Measurements from ENCODE around the gene CD300LG.

Gene CD300LG

DNA sequence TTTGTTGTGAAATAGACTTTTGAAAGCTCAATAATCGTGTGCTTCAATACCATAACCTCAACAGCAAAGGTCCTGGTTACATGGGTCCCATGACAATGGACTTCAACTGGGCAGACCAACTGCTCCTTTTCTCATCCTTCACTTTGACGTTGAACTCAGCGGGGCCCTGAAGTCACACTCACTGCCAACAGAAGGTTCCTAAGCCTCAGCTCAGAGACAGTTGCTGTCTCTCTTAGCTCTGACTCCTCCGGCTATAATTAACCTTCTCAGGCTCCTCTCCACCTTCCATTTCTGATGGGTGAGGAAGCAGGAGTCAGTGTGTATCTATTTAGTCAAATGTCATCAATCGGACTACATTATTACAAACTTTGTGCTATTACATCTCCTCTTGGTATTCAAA lies 37.9 kb upstream of the CD300LG start:
- WGBS = 97% methylated on average over 4 of the region's 5 CpGs

DNA sequence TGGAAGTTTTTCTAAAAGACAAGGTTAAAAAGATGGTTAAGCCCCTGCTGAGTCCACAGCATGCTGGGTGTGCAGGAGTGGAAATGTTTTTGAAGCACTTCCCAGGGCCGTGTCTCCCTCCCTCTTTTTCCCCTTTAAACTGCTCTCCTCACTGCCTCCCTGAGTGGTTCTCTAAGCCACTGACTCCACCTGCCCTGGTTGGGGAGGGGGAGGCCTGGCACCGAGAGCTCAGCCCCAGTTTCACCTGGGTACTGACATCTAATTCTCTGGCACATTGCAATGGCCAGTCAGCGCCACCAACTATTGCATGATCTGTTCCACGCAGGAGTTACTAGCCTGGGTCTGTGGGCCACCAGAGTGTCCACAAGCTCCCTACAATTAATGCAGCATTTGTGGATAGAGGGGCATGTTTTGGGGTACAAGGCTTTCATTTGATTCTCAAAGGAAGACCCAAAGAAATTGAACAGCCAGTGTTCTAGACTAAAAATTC lies 36.7 kb upstream of the CD300LG start:
- Histone ChIP-seq H3K4me2 (ENCODE audit: low read length, poor library complexity, severe bottlenecking) (no peak overlapping the region), H3K36me3 (ENCODE audit: control insufficient read depth in 1 of 2, insufficient read depth in 2 of 2, low read depth in 1 of 2, low read length in 2 of 2) (peaks cover 18 to 83% of the 10 kb centered on the region in 2 experiments)
- WGBS = 90% methylated on average over 4 of the region's 4 CpGs

More for the DNA sequence above, 37.9 kb upstream of the CD300LG start:
- Histone ChIP-seq H4K91ac (ENCODE audit: low read length) (no peak overlapping the region), H4K8ac (ENCODE audit: low read length) (no peak overlapping the region), H2BK15ac (ENCODE audit: low read depth, poor library complexity, severe bottlenecking) (no peak overlapping the region), H3K9me3 (ENCODE audit: control insufficient read depth, low read length) (no peaks in the 10 kb centered on the region), H3K36me3 (ENCODE audit: control insufficient read depth in 1 of 2, insufficient read depth in 2 of 2, low read depth in 1 of 2, low read length in 2 of 2) (peaks cover 20 to 90% of the 10 kb centered on the region in 2 experiments), H3K14ac (ENCODE audit: low read length in 2 of 2) (no peak overlapping the region), H2BK12ac (ENCODE audit: low read length in 2 of 2) (no peak overlapping the region), H3K79me1 (replicated peaks; ENCODE audit: low read length, poor library complexity, severe bottlenecking) (no peaks in the 10 kb centered on the region), H3K4ac (ENCODE audit: low read depth in 1 of 2, low read length in 2 of 2) (no peak overlapping the region), H2BK5ac (ENCODE audit: low read depth, low read length, poor library complexity, severe bottlenecking) (no peak overlapping the region), H3K4me3 (ENCODE audit: insufficient read depth in 1 of 2, low read depth in 1 of 2, low read length in 2 of 2) (no peak overlapping the region), H3K4me2 (ENCODE audit: low read length, poor library complexity, severe bottlenecking) (no peak overlapping the region), H3K18ac (ENCODE audit: low read depth in 1 of 2, low read length in 2 of 2) (no peak overlapping the region), H3K9ac (ENCODE audit: low read length) (no peak overlapping the region), H2AK5ac (ENCODE audit: low read length, severe bottlenecking) (no peak overlapping the region), H3K4me1 (ENCODE audit: control insufficient read depth, insufficient read depth, low read depth, low read length) (peaks cover 12% of the 10 kb centered on the region), H3K27me3 (ENCODE audit: control insufficient read depth in 1 of 2, insufficient read depth in 1 of 2, low read length in 2 of 2) (no peaks in the 10 kb centered on the region), H2AFZ (ENCODE audit: low read depth, low read length) (no peak overlapping the region), H2BK120ac (ENCODE audit: low read depth, low read length) (no peak overlapping the region), H3K23ac (ENCODE audit: low read length in 2 of 2) (no peak overlapping the region), H3K27ac (ENCODE audit: low read length, poor library complexity, severe bottlenecking) (no peak overlapping the region)
- no peak for DNase-seq

DNA sequence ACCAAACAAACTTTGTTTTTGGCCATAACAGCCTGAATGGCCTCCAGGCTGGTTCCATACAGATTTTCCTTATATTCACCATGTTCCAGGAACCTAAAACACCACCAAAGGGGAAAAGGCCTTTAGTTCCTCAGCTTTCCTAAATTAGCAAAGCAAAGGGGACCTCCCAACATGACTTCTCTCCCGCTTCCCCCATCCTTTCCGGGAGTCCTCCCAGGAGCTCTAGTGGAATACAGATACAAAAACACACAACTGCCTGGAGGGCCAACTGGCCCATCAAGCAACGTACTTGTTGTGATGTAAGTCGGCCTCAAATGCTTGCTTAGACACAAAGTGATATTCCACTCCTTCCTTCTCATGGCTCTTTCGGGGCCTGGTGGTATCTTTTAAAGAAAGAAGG lies 36.2 kb upstream of the CD300LG start:
- Histone ChIP-seq H2BK15ac (ENCODE audit: low read depth, poor library complexity, severe bottlenecking) (no peak overlapping the region), H2BK120ac (ENCODE audit: low read depth, low read length) (no peak overlapping the region), H3K4me2 (ENCODE audit: low read length, poor library complexity, severe bottlenecking) (no peak overlapping the region), H3K9ac (ENCODE audit: low read length) (no peak overlapping the region), H3K14ac (ENCODE audit: low read length in 2 of 2) (no peak overlapping the region), H3K23ac (ENCODE audit: low read length in 2 of 2) (no peak overlapping the region), H3K4ac (ENCODE audit: low read depth in 1 of 2, low read length in 2 of 2) (no peak overlapping the region), H3K36me3 (ENCODE audit: control insufficient read depth in 1 of 2, insufficient read depth in 2 of 2, low read depth in 1 of 2, low read length in 2 of 2) (peaks cover 20 to 82% of the 10 kb centered on the region in 2 experiments), H2AK5ac (ENCODE audit: low read length, severe bottlenecking) (no peak overlapping the region), H2BK5ac (ENCODE audit: low read depth, low read length, poor library complexity, severe bottlenecking) (no peak overlapping the region), H4K8ac (ENCODE audit: low read length) (no peak overlapping the region), H2BK12ac (ENCODE audit: low read length in 2 of 2) (no peak overlapping the region), H3K9me3 (ENCODE audit: control insufficient read depth, low read length) (no peaks in the 10 kb centered on the region), H3K18ac (ENCODE audit: low read depth in 1 of 2, low read length in 2 of 2) (no peak overlapping the region), H3K4me1 (ENCODE audit: control insufficient read depth, insufficient read depth, low read depth, low read length) (peaks cover 16% of the 10 kb centered on the region), H4K91ac (ENCODE audit: low read length) (no peak overlapping the region), H3K27me3 (ENCODE audit: control insufficient read depth in 1 of 2, insufficient read depth in 1 of 2, low read length in 2 of 2) (no peaks in the 10 kb centered on the region), H3K4me3 (ENCODE audit: insufficient read depth in 1 of 2, low read depth in 1 of 2, low read length in 2 of 2) (no peak overlapping the region), H2AFZ (ENCODE audit: low read depth, low read length) (no peak overlapping the region), H3K27ac (ENCODE audit: low read length, poor library complexity, severe bottlenecking) (no peak overlapping the region), H3K79me1 (replicated peaks; ENCODE audit: low read length, poor library complexity, severe bottlenecking) (no peaks in the 10 kb centered on the region)
- WGBS = 90% methylated on average over 5 of the region's 5 CpGs
- no peak for DNase-seq

More for the DNA sequence above, 36.7 kb upstream of the CD300LG start:
- no peak overlapping the region for H3K27ac ChIP-seq (ENCODE audit: low read length, poor library complexity, severe bottlenecking)
- H3K9me3 ChIP-seq (ENCODE audit: control insufficient read depth, low read length) = no peaks in the 10 kb centered on the region
- no peak for DNase-seq
- H2AFZ ChIP-seq (ENCODE audit: low read depth, low read length) = no peak overlapping the region
- no peak overlapping the region for H4K8ac ChIP-seq (ENCODE audit: low read length)
- H3K18ac ChIP-seq (ENCODE audit: low read depth in 1 of 2, low read length in 2 of 2) = no peak overlapping the region
- no peaks in the 10 kb centered on the region for H3K79me1 ChIP-seq (replicated peaks; ENCODE audit: low read length, poor library complexity, severe bottlenecking)
- H3K4me3 ChIP-seq (ENCODE audit: insufficient read depth in 1 of 2, low read depth in 1 of 2, low read length in 2 of 2) = no peak overlapping the region
- H3K14ac ChIP-seq (ENCODE audit: low read length in 2 of 2) = no peak overlapping the region
- H3K27me3 ChIP-seq (ENCODE audit: control insufficient read depth in 1 of 2, insufficient read depth in 1 of 2, low read length in 2 of 2) = no peaks in the 10 kb centered on the region
- peaks cover 16% of the 10 kb centered on the region for H3K4me1 ChIP-seq (ENCODE audit: control insufficient read depth, insufficient read depth, low read depth, low read length)
- H2AK5ac ChIP-seq (ENCODE audit: low read length, severe bottlenecking) = no peak overlapping the region
- H4K91ac ChIP-seq (ENCODE audit: low read length) = no peak overlapping the region
- H2BK5ac ChIP-seq (ENCODE audit: low read depth, low read length, poor library complexity, severe bottlenecking) = no peak overlapping the region
- H2BK12ac ChIP-seq (ENCODE audit: low read length in 2 of 2) = no peak overlapping the region
- no peak overlapping the region for H2BK120ac ChIP-seq (ENCODE audit: low read depth, low read length)
- no peak overlapping the region for H3K4ac ChIP-seq (ENCODE audit: low read depth in 1 of 2, low read length in 2 of 2)
- no peak overlapping the region for H3K23ac ChIP-seq (ENCODE audit: low read length in 2 of 2)
- no peak overlapping the region for H2BK15ac ChIP-seq (ENCODE audit: low read depth, poor library complexity, severe bottlenecking)
- no peak overlapping the region for H3K9ac ChIP-seq (ENCODE audit: low read length)

DNA sequence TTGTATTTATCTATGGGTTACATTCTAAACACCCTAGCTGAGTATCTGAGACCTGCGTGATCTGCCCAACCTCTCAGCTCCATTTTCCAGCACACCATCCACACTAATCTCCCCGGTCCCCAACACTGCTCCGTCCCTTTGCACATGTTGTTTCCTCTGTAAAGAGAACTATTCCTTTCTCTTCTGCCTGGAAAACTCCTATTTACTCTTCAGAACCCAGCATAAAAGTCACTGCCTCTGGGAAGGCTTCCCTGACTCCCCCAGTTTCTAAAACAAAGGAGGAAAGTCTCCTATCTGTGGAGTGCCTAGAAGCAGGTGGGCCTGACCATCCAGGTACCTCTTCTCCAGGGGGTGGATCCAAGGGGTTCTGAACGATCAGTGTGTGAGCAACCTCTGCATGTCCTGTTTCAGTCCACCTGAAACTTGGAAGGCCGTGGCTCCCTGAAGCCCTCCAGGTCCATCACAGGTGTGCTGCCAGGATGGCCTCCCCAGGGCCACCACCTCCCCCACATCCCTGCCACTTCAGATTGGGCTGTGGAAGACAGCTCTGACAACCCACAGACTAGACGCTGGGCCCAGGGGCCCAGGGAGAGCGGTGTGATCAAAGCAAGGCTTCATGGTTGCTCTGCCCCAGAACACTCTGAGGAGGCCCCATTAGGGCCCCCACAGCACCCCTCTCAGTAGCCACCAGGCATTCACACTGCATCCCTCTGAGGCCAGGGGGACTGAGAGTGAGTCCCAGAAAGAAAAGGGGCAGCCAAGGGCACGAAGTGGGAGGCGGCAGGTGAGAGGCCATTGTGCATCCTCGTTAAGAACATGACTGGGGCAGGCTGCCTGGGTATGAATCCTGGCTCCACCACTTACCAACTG lies 34.3 kb upstream of the CD300LG start:
- DNase-seq = no peak
- Histone ChIP-seq H2BK12ac (ENCODE audit: low read length in 2 of 2) (no peak overlapping the region), H3K4me2 (ENCODE audit: low read length, poor library complexity, severe bottlenecking) (no peak overlapping the region), H3K14ac (ENCODE audit: low read length in 2 of 2) (no peak overlapping the region), H3K27ac (ENCODE audit: low read length, poor library complexity, severe bottlenecking) (no peak overlapping the region), H3K9ac (ENCODE audit: low read length) (no peak overlapping the region), H3K36me3 (ENCODE audit: control insufficient read depth in 1 of 2, insufficient read depth in 2 of 2, low read depth in 1 of 2, low read length in 2 of 2) (peaks cover 33 to 85% of the 10 kb centered on the region in 2 experiments), H2BK5ac (ENCODE audit: low read depth, low read length, poor library complexity, severe bottlenecking) (no peak overlapping the region), H3K27me3 (ENCODE audit: control insufficient read depth in 1 of 2, insufficient read depth in 1 of 2, low read length in 2 of 2) (no peaks in the 10 kb centered on the region), H3K4ac (ENCODE audit: low read depth in 1 of 2, low read length in 2 of 2) (no peak overlapping the region), H3K9me3 (ENCODE audit: control insufficient read depth, low read length) (no peaks in the 10 kb centered on the region), H4K91ac (ENCODE audit: low read length) (no peak overlapping the region), H2BK120ac (ENCODE audit: low read depth, low read length) (no peak overlapping the region), H3K4me3 (ENCODE audit: insufficient read depth in 1 of 2, low read depth in 1 of 2, low read length in 2 of 2) (no peak overlapping the region), H3K23ac (ENCODE audit: low read length in 2 of 2) (no peak overlapping the region), H2AFZ (ENCODE audit: low read depth, low read length) (no peak overlapping the region), H2AK5ac (ENCODE audit: low read length, severe bottlenecking) (no peak overlapping the region), H2BK15ac (ENCODE audit: low read depth, poor library complexity, severe bottlenecking) (no peak overlapping the region), H3K18ac (ENCODE audit: low read depth in 1 of 2, low read length in 2 of 2) (no peak overlapping the region), H4K8ac (ENCODE audit: low read length) (no peak overlapping the region), H3K79me1 (replicated peaks; ENCODE audit: low read length, poor library complexity, severe bottlenecking) (no peaks in the 10 kb centered on the region), H3K4me1 (ENCODE audit: control insufficient read depth, insufficient read depth, low read depth, low read length) (peaks cover 16% of the 10 kb centered on the region)
- 95% methylated on average over 10 of the region's 10 CpGs for WGBS

All from mesenchymal stem cell (in vitro differentiated cells and primary cell).